ENCODE data around the gene TTR. TPM values are rescaled to one million over a fixed set of nuclear protein-coding genes. Genes with fewer than 3 reads are reported as not detected.
A peak's percentile ranks its signal among the peaks of the same experiment; 100 is the strongest.

Gene TTR
- total and polyA plus RNA-seq, 2 of the 13 experiments (the other 11 are each of a cell fraction or from before 2014, with no cell fraction given) = 91.3 to 496 TPM

DNA sequence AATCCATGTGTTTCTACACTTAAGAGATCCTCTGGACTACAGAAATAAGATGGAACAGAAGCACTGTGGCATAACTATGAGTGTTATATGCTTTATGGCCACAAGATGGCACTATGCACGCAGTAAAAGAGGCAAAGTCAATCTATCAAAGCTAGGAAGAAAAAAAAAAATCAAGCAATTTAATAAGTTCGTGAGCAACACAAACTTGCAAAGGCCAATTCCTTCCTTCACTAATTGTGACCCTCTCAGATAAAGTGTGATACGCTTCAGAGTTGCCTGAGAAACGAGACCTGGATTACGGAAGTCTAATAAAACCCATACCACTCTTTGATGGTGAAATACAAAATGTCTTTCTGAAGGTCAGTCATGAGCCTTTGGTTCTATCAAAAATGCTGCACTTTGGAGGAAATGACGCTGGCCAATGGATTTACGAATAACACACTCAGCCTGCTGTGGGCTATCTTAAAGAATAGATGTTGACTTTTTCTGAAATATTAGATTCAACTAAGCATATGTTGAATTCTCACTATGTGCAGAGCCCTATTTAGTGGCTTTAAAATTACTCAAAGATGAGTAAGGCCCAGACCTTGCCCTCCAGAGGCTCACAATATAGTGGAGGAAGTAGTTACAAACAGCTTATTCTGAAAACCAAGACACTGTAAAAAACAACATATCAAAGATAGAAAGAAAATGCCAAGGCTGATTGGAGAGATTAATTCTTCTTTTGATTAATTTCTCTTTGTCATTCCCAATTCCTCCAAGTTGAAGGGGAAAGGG is 35.5 kb upstream of the TTR start:
- intact Hi-C loops (cut with micrococcal nuclease; ENCODE audit: unreplicated experiment) = loop anchor here (1.0 to 10.0 kb wide), 8 partner anchors 36 to 419 kb away; partner anchors contain the start of genes B4GALT6 and TTR
- H2AFZ ChIP-seq (ENCODE audit: low read length) = peak overlapping the region; percentile 44
- H3K27ac ChIP-seq (ENCODE audit: extremely low read length, insufficient read depth, low read length) = no peak overlapping the region
- peak; percentile 58 for DNase-seq (ENCODE audit: low spot score)
- H3K36me3 ChIP-seq (replicated peaks in 1 of 2; ENCODE audit: control insufficient read depth in 1 of 2, insufficient read depth in 2 of 2, low read length in 2 of 2) = no peaks in the 10 kb centered on the region
- H3K4me2 ChIP-seq (ENCODE audit: low read depth, low read length) = peak overlapping the region; percentile 67
- no peaks in the 10 kb centered on the region for H4K20me1 ChIP-seq (ENCODE audit: insufficient read depth, low read length)
- BruUV-seq (replicated peaks) = no TSS peak
- FAIRE-seq = peak; percentile 62
- WGBS (ENCODE audit: low lambda C conversion rate) = 2% methylated on average over 7 of the region's 7 CpGs
- CTCF ChIA-PET (ENCODE audit: low intra/inter-chr PET ratio, low total read pairs) = interaction anchor here (0.8 to 2.0 kb wide), 5 partner anchors 70 to 421 kb away, joined by 4 to 42 read pairs (median 12); no protein-coding TSS in a partner anchor
- in situ Hi-C loops (cut with HindIII; ENCODE audit: extremely low pct_ligation_motif_present, low pct_unique_long_range_greater_than_20kb) = loop anchor here (5.0 to 10.0 kb wide), 4 partner anchors 71 to 419 kb away; no protein-coding TSS in a partner anchor
- peak; percentile 53 for ATAC-seq
- peaks cover 55% of the 10 kb centered on the region for H3K4me1 ChIP-seq (ENCODE audit: insufficient read depth, low read length)
- H3K9me3 ChIP-seq (ENCODE audit: low read length) = no peaks in the 10 kb centered on the region
- POLR2A ChIA-PET = interaction anchor here (1.0 kb wide), 1 partner anchor 31 kb away, joined by 5 read pairs; no protein-coding TSS in a partner anchor
- H3K4me3 ChIP-seq (replicated peaks in 1 of 3; ENCODE audit: insufficient read depth in 1 of 3, low read depth in 2 of 3, low read length in 3 of 3) = peak overlapping the region in 2 of 3 experiments; percentile 10 to 36; a peak in 1 of 6 replicates
- H3K9ac ChIP-seq (ENCODE audit: insufficient read depth, low read depth, low read length) = no peak overlapping the region
- H3K79me2 ChIP-seq (ENCODE audit: insufficient read depth, low read length) = no peaks in the 10 kb centered on the region
- H3K27me3 ChIP-seq (ENCODE audit: control insufficient read depth in 1 of 2, insufficient read depth in 2 of 2, low read length in 2 of 2) = no peaks in the 10 kb centered on the region
- TF ChIP-seq NFATC3 (CRISPR knock-in tag; IDR thresholded peaks at IDR 0.05) (no peak), MIXL1 (CRISPR knock-in tag; IDR thresholded peaks at IDR 0.05) (peak; percentile 41; the same call in 1 of the 2 replicates), TEAD3 (CRISPR knock-in tag; optimal IDR thresholded peaks at IDR 0.05; ENCODE audit: borderline replicate concordance) (no peak), ZNF546 (CRISPR knock-in tag; conservative IDR thresholded peaks at IDR 0.05) (no peak), ZNF652 (CRISPR knock-in tag; IDR thresholded peaks at IDR 0.05; ENCODE audit: borderline replicate concordance, low read depth) (no peak), ARID5B (CRISPR knock-in tag; IDR thresholded peaks at IDR 0.05) (peak; percentile 14; the same call in 1 of the 2 replicates), STAG1 (CRISPR knock-in tag; IDR thresholded peaks at IDR 0.05) (peak; percentile 93), CTCF (CRISPR knock-in tag; IDR thresholded peaks at IDR 0.05) (peak; percentile 85), KAT2B (IDR thresholded peaks at IDR 0.05; ENCODE audit: borderline replicate concordance, low read depth, low read length) (no peak), ZNF883 (CRISPR knock-in tag; IDR thresholded peaks at IDR 0.05; ENCODE audit: not compliant biosample characterization) (no peak), ZFP1 (CRISPR knock-in tag; IDR thresholded peaks at IDR 0.05) (no peak), MBNL3 (CRISPR knock-in tag; conservative IDR thresholded peaks at IDR 0.05) (no peak)
- TF ChIP-seq, protein P1, sequence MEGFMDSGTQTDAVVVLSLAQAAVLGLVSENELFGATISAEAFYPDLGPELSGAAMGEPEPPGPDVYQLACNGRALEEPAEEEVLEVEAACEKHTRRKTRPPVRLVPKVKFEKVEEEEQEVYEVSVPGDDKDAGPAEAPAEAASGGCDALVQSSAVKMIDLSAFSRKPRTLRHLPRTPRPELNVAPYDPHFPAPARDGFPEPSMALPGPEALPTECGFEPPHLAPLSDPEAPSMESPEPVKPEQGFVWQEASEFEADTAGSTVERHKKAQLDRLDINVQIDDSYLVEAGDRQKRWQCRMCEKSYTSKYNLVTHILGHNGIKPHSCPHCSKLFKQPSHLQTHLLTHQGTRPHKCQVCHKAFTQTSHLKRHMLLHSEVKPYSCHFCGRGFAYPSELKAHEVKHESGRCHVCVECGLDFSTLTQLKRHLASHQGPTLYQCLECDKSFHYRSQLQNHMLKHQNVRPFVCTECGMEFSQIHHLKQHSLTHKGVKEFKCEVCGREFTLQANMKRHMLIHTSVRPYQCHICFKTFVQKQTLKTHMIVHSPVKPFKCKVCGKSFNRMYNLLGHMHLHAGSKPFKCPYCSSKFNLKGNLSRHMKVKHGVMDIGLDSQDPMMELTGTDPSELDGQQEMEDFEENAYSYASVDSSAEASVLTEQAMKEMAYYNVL (CRISPR knock-in tag; IDR thresholded peaks at IDR 0.05; ENCODE audit: borderline replicate concordance) = no peak
- TF ChIP-seq, protein P2, sequence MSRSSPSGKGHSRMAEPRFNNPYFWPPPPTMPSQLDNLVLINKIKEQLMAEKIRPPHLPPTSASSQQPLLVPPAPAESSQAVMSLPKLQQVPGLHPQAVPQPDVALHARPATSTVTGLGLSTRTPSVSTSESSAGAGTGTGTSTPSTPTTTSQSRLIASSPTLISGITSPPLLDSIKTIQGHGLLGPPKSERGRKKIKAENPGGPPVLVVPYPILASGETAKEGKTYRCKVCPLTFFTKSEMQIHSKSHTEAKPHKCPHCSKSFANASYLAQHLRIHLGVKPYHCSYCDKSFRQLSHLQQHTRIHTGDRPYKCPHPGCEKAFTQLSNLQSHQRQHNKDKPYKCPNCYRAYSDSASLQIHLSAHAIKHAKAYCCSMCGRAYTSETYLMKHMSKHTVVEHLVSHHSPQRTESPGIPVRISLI (CRISPR knock-in tag; IDR thresholded peaks at IDR 0.05; ENCODE audit: borderline replicate concordance) = peak; percentile 90; the same call in 1 of the 2 replicates

All from HepG2 (cell line).